CD14-positive monocyte (primary cell): ENCODE measurements around the gene CCDC169. TPM values are rescaled to one million over a fixed set of nuclear protein-coding genes. Genes with fewer than 3 reads are reported as not detected.

ENCODE experiments used
- DNase-seq, 3 donors: peaks; one replicate each; pipeline ENCODE4 v3.0.0-alpha.2; 2011 to 2022
- H2AFZ ChIP-seq: 2 replicates; pipeline ENCODE4 v1.6.0; 2012; ENCODE audit warnings: mild to moderate bottlenecking, low read depth, low read length, inconsistent platforms; ENCODE audit not compliant: insufficient read depth, poor library complexity, severe bottlenecking
- H3K27ac ChIP-seq, 2 donors: 1 replicate in 1 of 2; 2 replicates in 1 of 2; pipeline ENCODE4 v1.5.1; 2012 to 2013; ENCODE audit warnings: low read length in 2 of 2, control low read depth in 1 of 2, inconsistent platforms in 1 of 2, low read depth in 1 of 2, mild to moderate bottlenecking in 1 of 2
- H3K27me3 ChIP-seq, 2 donors: one replicate each; pipeline versions ENCODE4 v1.6.0 to v1.6.1; 2011 to 2013; ENCODE audit warnings: low read length in 2 of 2; ENCODE audit not compliant: control insufficient read depth in 2 of 2, insufficient read depth in 2 of 2
- H3K36me3 ChIP-seq, 2 donors: replicated peaks in 1 of 2; 1 replicate in 1 of 2; 2 replicates in 1 of 2; pipeline versions ENCODE4 v1.5.1 to v1.6.1; 2012 to 2013; ENCODE audit warnings: low read length in 2 of 2, control low read depth in 1 of 2, inconsistent platforms in 1 of 2, mild to moderate bottlenecking in 1 of 2; ENCODE audit not compliant: insufficient read depth in 2 of 2, control insufficient read depth in 1 of 2
- H3K4me1 ChIP-seq, 2 donors: 1 replicate in 1 of 2; 2 replicates in 1 of 2; pipeline versions ENCODE4 v1.5.1 to v1.6.1; 2012 to 2013; ENCODE audit warnings: low read length in 2 of 2, control low read depth in 1 of 2, inconsistent platforms in 1 of 2, mild to moderate bottlenecking in 1 of 2, moderate library complexity in 1 of 2; ENCODE audit not compliant: insufficient read depth in 2 of 2, control insufficient read depth in 1 of 2
- H3K4me2 ChIP-seq: replicated peaks from 2 replicates; pipeline ENCODE3; 2012; ENCODE audit warnings: low read length, moderate library complexity, mild to moderate bottlenecking; ENCODE audit not compliant: poor library complexity, severe bottlenecking; ENCODE audit errors: extremely low read depth
- H3K4me3 ChIP-seq, 3 experiments: fragments of 200-600 bp in 1 of 3; sonication (generic) in 1 of 3; replicated peaks in 1 of 3; 1 replicate in 2 of 3; 2 replicates in 1 of 3; pipeline ENCODE4 v1.5.1; 2011 to 2013; ENCODE audit warnings: low read length in 3 of 3, mild to moderate bottlenecking in 3 of 3, control low read depth in 2 of 3, low read depth in 2 of 3, inconsistent platforms in 1 of 3, moderate library complexity in 1 of 3
- H3K79me2 ChIP-seq: 2 replicates; pipeline ENCODE4 v1.6.0; 2012; ENCODE audit warnings: mild to moderate bottlenecking, control low read depth, inconsistent platforms, low read length, moderate library complexity; ENCODE audit not compliant: insufficient read depth
- H3K9ac ChIP-seq: 2 replicates; pipeline ENCODE4 v1.6.0; 2017; ENCODE audit warnings: low read length, mild to moderate bottlenecking; ENCODE audit not compliant: insufficient read depth, poor library complexity, severe bottlenecking
- H3K9me3 ChIP-seq, 2 donors: replicated peaks in 1 of 2; 1 replicate in 1 of 2; 2 replicates in 1 of 2; pipeline versions ENCODE4 v1.5.1 to v1.6.1; 2012 to 2013; ENCODE audit warnings: low read length in 2 of 2, control low read depth in 1 of 2; ENCODE audit not compliant: control insufficient read depth in 1 of 2, insufficient read depth in 1 of 2
- H4K20me1 ChIP-seq: 2 replicates; pipeline ENCODE4 v1.6.0; 2012; ENCODE audit warnings: mild to moderate bottlenecking, low read length, control low read depth, moderate library complexity; ENCODE audit not compliant: insufficient read depth
- H3K27ac Mint-ChIP-seq, 7 donors: one replicate each; pipeline ENCODE4 v1.8.0; 2020; ENCODE audit warnings: mild to moderate bottlenecking in 7 of 7, mixed read lengths in 7 of 7, moderate library complexity in 6 of 7, inconsistent platforms in 2 of 7
- H3K27me3 Mint-ChIP-seq, 3 donors: one replicate each; pipeline ENCODE4 v1.8.0; 2021 to 2022; ENCODE audit warnings: low read depth in 3 of 3, mild to moderate bottlenecking in 3 of 3, mixed read lengths in 3 of 3, moderate library complexity in 3 of 3, inconsistent platforms in 1 of 3
- H3K36me3 Mint-ChIP-seq, 2 donors: one replicate each; pipeline ENCODE4 v1.8.0; 2020; ENCODE audit warnings: mixed read lengths in 2 of 2, inconsistent platforms in 1 of 2, mild to moderate bottlenecking in 1 of 2
- H3K4me1 Mint-ChIP-seq: one replicate; pipeline ENCODE4 v1.8.0; 2020; ENCODE audit warnings: mild to moderate bottlenecking, mixed read lengths
- H3K4me3 Mint-ChIP-seq, 2 donors: one replicate each; pipeline ENCODE4 v1.8.0; 2020; ENCODE audit warnings: mild to moderate bottlenecking in 2 of 2, mixed read lengths in 2 of 2, moderate library complexity in 1 of 2
- H3K9me3 Mint-ChIP-seq, 7 donors: one replicate each; pipeline ENCODE4 v1.8.0; 2020 to 2022; ENCODE audit warnings: mixed read lengths in 7 of 7, mild to moderate bottlenecking in 6 of 7, moderate library complexity in 6 of 7, inconsistent platforms in 2 of 7
- CTCF ChIP-seq: fragments of 200-600 bp; IDR thresholded peaks from one replicate; pipeline ENCODE4 v1.8.0; 2022; ENCODE audit warnings: antibody characterized with exemption, mild to moderate bottlenecking
- WGBS: methylation state at CpG from one replicate; pipeline ENCODE4 v1.1.5; 2013; ENCODE audit warnings: missing lambda C conversion rate; ENCODE audit not compliant: insufficient coverage; 5-methylcytosine and 5-hydroxymethylcytosine counted together
- intact Hi-C, 2 donors: fragments of 100-400 bp; cut with micrococcal nuclease; formaldehyde crosslinking; loops; one replicate each; pipeline versions ENCODE4 v1.15.0 to v1.15.1; 2023
- polyA plus RNA-seq, 3 donors: library from polyadenylated mRNA; depleted of rRNA in 1 of 3; unstranded in 2 of 3; stranded (reverse) in 1 of 3; fragments of 300-500 nt in 2 of 3; fragments of >200 nt in 1 of 3; fragmentation: Illumina TruSeq in 2 of 3; gene quantifications; 1 replicate in 2 of 3; 2 replicates in 1 of 3; pipeline ENCODE4 v1.2.3, GENCODE V29; 2012 to 2021

Gene CCDC169
- polyA plus RNA-seq, 3 donors: 0.03 TPM; not detected in 2

GRCh38 chr13:36298535-36299068 is 988 bp upstream of the CCDC169 start:
- Histone ChIP-seq H3K9ac (no peak overlapping the region), H3K4me3 (peak overlapping the region in 1 of 3 experiments; percentile 84), H3K27me3 (peaks cover 9 to 14% of the 10 kb centered on the region in 2 donors), H2AFZ (peak overlapping the region; percentile 95), H3K9me3 (no peaks in the 10 kb centered on the region), H4K20me1 (no peaks in the 10 kb centered on the region), H3K27ac (no peak overlapping the region), H3K79me2 (no peaks in the 10 kb centered on the region), H3K4me1 (peaks cover 6 to 7% of the 10 kb centered on the region in 2 donors), H3K36me3 (peaks cover 8 to 11% of the 10 kb centered on the region in 2 donors), H3K4me2 (peak overlapping the region; percentile 94)
- TF ChIP-seq CTCF: no peak
- DNase-seq: no peak
- H3K4me1 Mint-ChIP-seq: peaks cover 18% of the 10 kb centered on the region
- no peaks in the 10 kb centered on the region for H3K9me3 Mint-ChIP-seq
- intact Hi-C loops: no loop called here
- H3K36me3 Mint-ChIP-seq: peaks cover 6 to 20% of the 10 kb centered on the region in 2 donors
- peak overlapping the region in 3 of 7 donors; percentile 12 to 61 (median 43) for H3K27ac Mint-ChIP-seq
- peaks cover 18 to 26% (median 18%) of the 10 kb centered on the region in 3 donors for H3K27me3 Mint-ChIP-seq
- WGBS: 37% methylated on average over 4 of the region's 4 CpGs
- peak overlapping the region; percentile 98 for H3K4me3 Mint-ChIP-seq

- H3K27me3 ChIP-seq: peaks cover 9 to 13% of the 10 kb centered on the region in 2 donors
- H2AFZ ChIP-seq: no peak overlapping the region
- Mint-ChIP-seq H3K4me3 (no peak overlapping the region), H3K9me3 (peaks cover 2 to 16% (median 9%) of the 10 kb centered on the region in 7 donors), H3K36me3 (peaks cover 0 to 5% of the 10 kb centered on the region in 2 donors), H3K4me1 (peaks cover 18% of the 10 kb centered on the region), H3K27me3 (peaks cover 10 to 17% (median 14%) of the 10 kb centered on the region in 3 donors), H3K27ac (no peak overlapping the region)
- no peak overlapping the region for H3K4me2 ChIP-seq
- no peak for DNase-seq
- H3K4me3 ChIP-seq: no peak overlapping the region
- H3K9me3 ChIP-seq: peaks cover 0 to 9% of the 10 kb centered on the region in 2 donors
- no peak for TF ChIP-seq CTCF
- H3K4me1 ChIP-seq: peaks cover 6 to 7% of the 10 kb centered on the region in 2 donors
- intact Hi-C loops: no loop called here
- 100% methylated on average over 1 of the region's 3 CpGs for WGBS
- H3K36me3 ChIP-seq: no peaks in the 10 kb centered on the region
- H3K79me2 ChIP-seq: no peaks in the 10 kb centered on the region
- H3K27ac ChIP-seq: no peak overlapping the region
- no peak overlapping the region for H3K9ac ChIP-seq
- no peaks in the 10 kb centered on the region for H4K20me1 ChIP-seq
Measured at GRCh38 chr13:36294096-36294495, 3.5 kb downstream of the CCDC169 start.
